Vagina (tissue), 2 donors: Measurements from ENCODE around the gene PRC1.

Experiments used
- POLR2A ChIP-seq, 2 donors: fragments of 450-650 bp; IDR thresholded peaks; one replicate each; pipeline ENCODE4 v1.6.1; 2017; ENCODE audit warnings: antibody characterized with exemption in 2 of 2, mild to moderate bottlenecking in 2 of 2, moderate library complexity in 2 of 2
- TF ChIP-seq, protein P1 (sequence below), 3 experiments: fragments of 450-650 bp in 2 of 3; fragments of 200-600 bp in 1 of 3; sonication (generic) in 1 of 3; IDR thresholded peaks; one replicate each; pipeline ENCODE4 v1.5.1; 2017 to 2019; ENCODE audit warnings: antibody characterized with exemption in 3 of 3, mild to moderate bottlenecking in 2 of 3, moderate library complexity in 2 of 3

DNA sequence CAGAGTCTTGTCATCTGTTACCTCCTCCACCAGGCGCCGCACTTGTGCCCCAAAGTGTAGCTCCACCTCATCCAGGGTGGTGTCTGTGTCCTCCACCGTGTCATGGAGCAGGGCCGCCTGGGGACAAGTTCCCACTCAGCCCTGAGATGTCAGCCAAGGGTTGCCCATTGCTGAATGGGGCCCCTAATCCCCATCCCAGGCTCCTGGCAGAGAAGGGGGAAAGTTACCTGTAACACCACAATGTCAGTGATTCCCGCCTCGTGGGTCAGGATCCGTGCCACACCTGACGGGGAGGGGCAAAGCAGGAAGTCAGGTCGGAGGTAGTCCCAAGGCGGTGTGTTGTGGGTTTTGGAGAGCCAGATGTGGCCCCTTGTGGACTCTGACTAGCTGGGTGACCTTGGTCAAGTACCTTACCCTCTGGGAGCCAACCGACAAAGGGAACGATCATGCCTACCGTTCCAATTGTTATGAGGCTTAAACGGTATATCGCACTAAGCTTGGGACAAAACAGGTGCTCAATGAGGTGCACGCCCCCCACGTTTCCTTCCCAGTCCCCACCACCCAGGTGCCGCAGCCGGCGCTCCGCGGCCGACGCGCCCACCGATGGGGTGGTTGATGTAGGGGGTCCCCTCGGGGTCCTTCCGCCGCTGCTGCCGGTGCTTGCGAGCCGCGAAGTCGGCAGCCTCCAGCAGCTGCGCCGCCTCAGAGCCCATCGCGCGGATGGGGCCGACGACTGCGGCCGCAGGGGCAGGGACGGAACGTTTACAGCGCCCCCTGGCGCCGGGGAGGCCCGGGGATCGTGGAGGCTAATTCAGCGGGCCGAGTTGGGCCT, 62.3 kb downstream of the PRC1 start, which contains the start of gene HDDC3:
- TF ChIP-seq, protein P1, sequence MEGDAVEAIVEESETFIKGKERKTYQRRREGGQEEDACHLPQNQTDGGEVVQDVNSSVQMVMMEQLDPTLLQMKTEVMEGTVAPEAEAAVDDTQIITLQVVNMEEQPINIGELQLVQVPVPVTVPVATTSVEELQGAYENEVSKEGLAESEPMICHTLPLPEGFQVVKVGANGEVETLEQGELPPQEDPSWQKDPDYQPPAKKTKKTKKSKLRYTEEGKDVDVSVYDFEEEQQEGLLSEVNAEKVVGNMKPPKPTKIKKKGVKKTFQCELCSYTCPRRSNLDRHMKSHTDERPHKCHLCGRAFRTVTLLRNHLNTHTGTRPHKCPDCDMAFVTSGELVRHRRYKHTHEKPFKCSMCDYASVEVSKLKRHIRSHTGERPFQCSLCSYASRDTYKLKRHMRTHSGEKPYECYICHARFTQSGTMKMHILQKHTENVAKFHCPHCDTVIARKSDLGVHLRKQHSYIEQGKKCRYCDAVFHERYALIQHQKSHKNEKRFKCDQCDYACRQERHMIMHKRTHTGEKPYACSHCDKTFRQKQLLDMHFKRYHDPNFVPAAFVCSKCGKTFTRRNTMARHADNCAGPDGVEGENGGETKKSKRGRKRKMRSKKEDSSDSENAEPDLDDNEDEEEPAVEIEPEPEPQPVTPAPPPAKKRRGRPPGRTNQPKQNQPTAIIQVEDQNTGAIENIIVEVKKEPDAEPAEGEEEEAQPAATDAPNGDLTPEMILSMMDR (IDR thresholded peaks at IDR 0.05) = peak; percentile 66 to 84 (median 72)
- peak in 1 of 2 donors; percentile 34 for TF ChIP-seq POLR2A (IDR thresholded peaks at IDR 0.05)
